ENCODE results near the gene IRF4.

DNA sequence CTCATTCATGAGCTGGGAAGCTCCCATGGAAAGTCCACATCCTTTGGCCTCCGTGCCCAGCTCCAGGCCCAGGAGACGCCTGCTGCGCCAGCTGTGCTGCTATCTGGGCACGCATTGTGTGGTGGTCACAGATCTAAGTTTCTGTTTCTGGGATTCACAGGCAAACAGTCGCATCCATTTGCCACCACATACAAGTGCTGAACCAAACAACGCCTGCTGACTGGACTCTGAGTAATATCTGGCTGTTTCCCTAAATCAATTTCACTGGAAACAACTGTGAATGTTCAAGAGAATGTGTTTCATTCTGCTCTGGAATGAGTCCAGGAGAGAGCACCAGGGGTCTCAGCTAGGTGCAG is 45.5 kb downstream of the IRF4 start:
- TF ChIP-seq CTCF (conservative IDR thresholded peaks at IDR 0.05; ENCODE audit: low read length) (no peak), EZH2phosphoT487 (IDR thresholded peaks at IDR 0.05; ENCODE audit: borderline replicate concordance, low read depth, low read length) (no peak)

All from OCI-LY7 (cell line).